Trophoblast cell (in vitro differentiated cells and primary cell): ENCODE results near the gene APOBEC3G.
"Not testable (repeated sequence)": the region's sequence is repeated elsewhere in the genome, so short reads cannot be mapped to it uniquely, and the experiment has no call there.

Experiments used
- DNase-seq, 2 donors: peaks; one replicate each; pipeline ENCODE4 v3.0.0-alpha.2; 2016
- H2AFZ ChIP-seq: 2 replicates; pipeline ENCODE4 v1.6.1; 2013; ENCODE audit warnings: low read length, moderate library complexity, mild to moderate bottlenecking; ENCODE audit not compliant: insufficient read depth, poor library complexity
- H2AK5ac ChIP-seq: 2 replicates; pipeline ENCODE4 v1.6.1; 2013; ENCODE audit warnings: mild to moderate bottlenecking, low read length
- H2BK120ac ChIP-seq: 2 replicates; pipeline ENCODE4 v1.6.1; 2013; ENCODE audit warnings: low read length, mild to moderate bottlenecking, moderate library complexity; ENCODE audit not compliant: insufficient read depth, poor library complexity
- H2BK12ac ChIP-seq: 2 replicates; pipeline ENCODE4 v1.6.1; 2013; ENCODE audit warnings: mild to moderate bottlenecking, low read length, moderate library complexity
- H2BK5ac ChIP-seq: 2 replicates; pipeline ENCODE4 v1.6.1; 2013; ENCODE audit warnings: low read length, low read depth, moderate library complexity, mild to moderate bottlenecking; ENCODE audit not compliant: poor library complexity
- H3K14ac ChIP-seq: 2 replicates; pipeline ENCODE4 v1.6.1; 2013; ENCODE audit warnings: mild to moderate bottlenecking, low read length
- H3K18ac ChIP-seq: 2 replicates; pipeline ENCODE4 v1.6.1; 2013; ENCODE audit warnings: mild to moderate bottlenecking, low read length
- H3K23ac ChIP-seq: 2 replicates; pipeline ENCODE4 v1.6.1; 2013; ENCODE audit warnings: low read length
- H3K27ac ChIP-seq: 2 replicates; pipeline ENCODE4 v1.5.1; 2013; ENCODE audit warnings: low read depth, mild to moderate bottlenecking, inconsistent platforms, low read length, moderate library complexity
- H3K27me3 ChIP-seq: 2 replicates; pipeline ENCODE4 v1.6.1; 2013; ENCODE audit warnings: inconsistent platforms, mild to moderate bottlenecking, low read length, moderate library complexity; ENCODE audit not compliant: insufficient read depth
- H3K36me3 ChIP-seq, 2 experiments: 1 replicate in 1 of 2; 2 replicates in 1 of 2; pipeline ENCODE4 v1.6.1; 2013; ENCODE audit warnings: low read length in 2 of 2, mild to moderate bottlenecking in 2 of 2, moderate library complexity in 1 of 2; ENCODE audit not compliant: insufficient read depth in 2 of 2, control insufficient read depth in 1 of 2
- H3K4ac ChIP-seq: 2 replicates; pipeline ENCODE4 v1.6.1; 2013; ENCODE audit warnings: low read depth, mild to moderate bottlenecking, low read length, moderate library complexity
- H3K4me1 ChIP-seq, 2 experiments: 1 replicate in 1 of 2; 2 replicates in 1 of 2; pipeline ENCODE4 v1.6.1; 2013; ENCODE audit warnings: low read length in 2 of 2, mild to moderate bottlenecking in 2 of 2, moderate library complexity in 1 of 2; ENCODE audit not compliant: insufficient read depth in 2 of 2, control insufficient read depth in 1 of 2
- H3K4me2 ChIP-seq: 2 replicates; pipeline ENCODE4 v1.6.1; 2013; ENCODE audit warnings: inconsistent platforms, mild to moderate bottlenecking, low read length, moderate library complexity
- H3K4me3 ChIP-seq: 2 replicates; pipeline ENCODE4 v1.5.1; 2013; ENCODE audit warnings: mild to moderate bottlenecking, low read depth, low read length, inconsistent platforms
- H3K79me1 ChIP-seq: one replicate; pipeline ENCODE4 v1.6.1; 2013; ENCODE audit warnings: low read length
- H3K79me2 ChIP-seq: 2 replicates; pipeline ENCODE4 v1.6.1; 2013; ENCODE audit warnings: low read length, mild to moderate bottlenecking; ENCODE audit not compliant: control insufficient read depth, insufficient read depth, poor library complexity
- H3K9ac ChIP-seq: 2 replicates; pipeline ENCODE4 v1.6.1; 2013; ENCODE audit warnings: mild to moderate bottlenecking, low read length
- H3K9me3 ChIP-seq: 2 replicates; pipeline ENCODE4 v1.6.1; 2013; ENCODE audit warnings: low read depth, mild to moderate bottlenecking, control low read depth, inconsistent platforms, low read length; ENCODE audit not compliant: insufficient read depth
- H4K12ac ChIP-seq: 2 replicates; pipeline ENCODE4 v1.6.1; 2013; ENCODE audit warnings: low read depth, mild to moderate bottlenecking, low read length, moderate library complexity
- H4K8ac ChIP-seq: 2 replicates; pipeline ENCODE4 v1.6.1; 2013; ENCODE audit warnings: low read depth, mild to moderate bottlenecking, low read length, moderate library complexity
- H4K91ac ChIP-seq: one replicate; pipeline ENCODE4 v1.6.1; 2013; ENCODE audit warnings: low read depth, mild to moderate bottlenecking, low read length, moderate library complexity
- WGBS: extraction: QIAGEN DNeasy Blood & Tissue Kit; methylation state at CpG from one replicate; pipeline ENCODE4 v1.1.7; 2013; ENCODE audit warnings: missing lambda C conversion rate; ENCODE audit not compliant: insufficient read length, insufficient coverage; ENCODE audit errors: extremely low coverage; 5-methylcytosine and 5-hydroxymethylcytosine counted together

The APOBEC3G gene

DNA sequence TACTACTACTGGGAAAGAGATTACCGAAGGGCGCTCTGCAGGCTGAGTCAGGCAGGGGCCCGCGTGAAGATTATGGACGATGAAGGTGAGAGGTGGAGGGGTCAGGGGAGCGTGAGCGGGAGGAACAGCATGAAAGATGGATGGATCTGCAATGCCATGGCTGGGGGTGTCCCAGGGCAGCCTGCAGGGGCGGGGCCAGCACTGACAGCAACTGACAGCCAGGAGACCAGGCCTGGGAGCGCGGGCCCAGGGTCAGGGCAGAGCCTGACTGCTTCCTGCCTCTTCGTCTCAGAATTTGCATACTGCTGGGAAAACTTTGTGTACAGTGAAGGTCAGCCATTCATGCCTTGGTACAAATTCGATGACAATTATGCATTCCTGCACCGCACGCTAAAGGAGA, 31.9 kb upstream of the APOBEC3G start:
- not testable (repeated sequence) for H2BK12ac ChIP-seq, H3K4ac ChIP-seq, H4K8ac ChIP-seq, H3K79me1 ChIP-seq, H3K79me2 ChIP-seq, H3K36me3 ChIP-seq, H3K4me2 ChIP-seq, H2BK5ac ChIP-seq, H3K9me3 ChIP-seq, H3K14ac ChIP-seq, H3K4me3 ChIP-seq, H4K12ac ChIP-seq, H3K4me1 ChIP-seq, H3K18ac ChIP-seq, H3K9ac ChIP-seq, H3K23ac ChIP-seq, H4K91ac ChIP-seq, H3K27me3 ChIP-seq, H2AFZ ChIP-seq, DNase-seq, H2BK120ac ChIP-seq, H3K27ac ChIP-seq, H2AK5ac ChIP-seq
- no CpG with 5 or more reads among the region's 14 CpGs for WGBS

DNA sequence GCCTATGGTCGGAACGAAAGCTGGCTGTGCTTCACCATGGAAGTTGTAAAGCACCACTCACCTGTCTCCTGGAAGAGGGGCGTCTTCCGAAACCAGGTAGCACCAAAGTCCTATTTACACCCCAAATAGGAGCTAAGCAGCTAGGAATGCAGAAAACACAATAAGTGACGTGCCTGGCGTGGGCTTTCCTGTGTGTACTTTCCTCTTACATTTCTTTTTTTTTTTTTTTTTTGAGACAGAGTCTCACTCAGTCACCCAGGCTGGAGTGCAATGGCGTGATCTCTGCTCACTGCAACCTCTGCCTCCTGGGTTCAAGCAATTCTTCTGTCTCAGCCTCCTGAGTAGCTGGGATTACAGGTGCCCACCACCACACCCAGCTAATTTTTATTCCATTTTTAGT, 27.6 kb upstream of the APOBEC3G start:
- no CpG with 5 or more reads among the region's 7 CpGs for WGBS
- H4K91ac ChIP-seq, H3K4me1 ChIP-seq, H3K4me2 ChIP-seq, H2AK5ac ChIP-seq, H4K8ac ChIP-seq, H2BK5ac ChIP-seq, H3K79me1 ChIP-seq, H3K9ac ChIP-seq, H3K36me3 ChIP-seq, H3K14ac ChIP-seq, DNase-seq, H2AFZ ChIP-seq, H3K4ac ChIP-seq, H3K79me2 ChIP-seq, H3K23ac ChIP-seq, H3K4me3 ChIP-seq, H2BK12ac ChIP-seq, H3K27me3 ChIP-seq, H4K12ac ChIP-seq, H3K18ac ChIP-seq, H2BK120ac ChIP-seq, H3K27ac ChIP-seq, H3K9me3 ChIP-seq: not testable (repeated sequence)

DNA sequence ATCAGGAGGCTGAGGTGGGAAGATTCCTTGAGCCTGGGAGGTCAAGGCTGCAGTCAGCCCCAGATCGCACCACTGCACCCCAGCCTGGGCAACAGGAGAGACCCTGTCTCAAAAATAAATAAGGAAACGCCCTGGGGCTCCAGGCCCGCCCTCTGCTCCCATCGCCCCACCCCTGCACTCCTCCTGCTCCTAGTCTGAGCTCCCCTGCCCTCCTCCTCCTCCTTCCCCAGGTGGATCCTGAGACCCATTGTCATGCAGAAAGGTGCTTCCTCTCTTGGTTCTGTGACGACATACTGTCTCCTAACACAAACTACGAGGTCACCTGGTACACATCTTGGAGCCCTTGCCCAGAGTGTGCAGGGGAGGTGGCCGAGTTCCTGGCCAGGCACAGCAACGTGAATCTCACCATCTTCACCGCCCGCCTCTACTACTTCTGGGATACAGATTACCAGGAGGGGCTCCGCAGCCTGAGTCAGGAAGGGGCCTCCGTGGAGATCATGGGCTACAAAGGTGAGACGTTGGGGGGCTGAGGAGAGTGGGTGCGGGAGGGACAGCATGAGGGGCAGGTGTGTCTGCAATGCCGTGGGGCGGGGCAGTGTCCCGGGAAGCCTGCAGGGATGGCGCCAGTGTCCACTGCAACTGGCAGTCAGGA, 25.1 kb upstream of the APOBEC3G start:
- not testable (repeated sequence) for H3K27ac ChIP-seq, H3K79me2 ChIP-seq, H3K18ac ChIP-seq, H2BK12ac ChIP-seq, H3K9me3 ChIP-seq, H2AK5ac ChIP-seq, H3K79me1 ChIP-seq, H3K4me2 ChIP-seq, H4K8ac ChIP-seq, H4K12ac ChIP-seq, H3K14ac ChIP-seq, H2AFZ ChIP-seq, H2BK5ac ChIP-seq, H3K36me3 ChIP-seq, H4K91ac ChIP-seq, H3K27me3 ChIP-seq, H2BK120ac ChIP-seq, DNase-seq, H3K23ac ChIP-seq, H3K4me3 ChIP-seq, H3K4me1 ChIP-seq, H3K4ac ChIP-seq, H3K9ac ChIP-seq
- no CpG with 5 or more reads among the region's 18 CpGs for WGBS

DNA sequence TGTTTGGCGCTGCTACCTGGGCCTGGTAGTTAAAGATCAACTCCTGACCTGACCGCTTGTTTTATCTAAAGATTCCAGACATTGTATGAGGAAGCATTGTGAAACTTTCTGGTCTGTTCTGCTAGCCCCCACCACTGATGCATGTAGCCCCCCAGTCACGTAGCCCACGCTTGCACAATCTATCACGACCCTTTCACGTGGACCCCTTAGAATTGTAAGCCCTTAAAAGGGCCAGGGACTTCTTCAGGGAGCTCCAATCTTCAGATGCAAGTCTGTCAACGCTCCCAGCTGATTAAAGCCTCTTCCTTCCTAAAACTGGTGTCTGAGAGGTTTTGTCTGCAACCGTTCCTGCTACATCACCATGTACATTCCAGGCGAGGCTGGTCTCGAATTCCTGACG, 21.4 kb upstream of the APOBEC3G start:
- DNase-seq = no peak
- Histone ChIP-seq H2BK12ac (no peak overlapping the region), H3K4me1 (no peaks in the 10 kb centered on the region), H4K8ac (no peak overlapping the region), H4K12ac (no peak overlapping the region), H3K14ac (no peak overlapping the region), H2AFZ (no peak overlapping the region), H2AK5ac (no peak overlapping the region), H2BK5ac (no peak overlapping the region), H3K9me3 (peaks cover 5% of the 10 kb centered on the region), H3K18ac (no peak overlapping the region), H3K27me3 (no peaks in the 10 kb centered on the region), H3K9ac (no peak overlapping the region), H3K79me2 (no peaks in the 10 kb centered on the region), H2BK120ac (no peak overlapping the region), H4K91ac (no peak overlapping the region), H3K36me3 (no peaks in the 10 kb centered on the region), H3K27ac (no peak overlapping the region), H3K4ac (no peak overlapping the region), H3K4me3 (peak overlapping the region; percentile 16), H3K4me2 (no peak overlapping the region), H3K79me1 (no peaks in the 10 kb centered on the region), H3K23ac (no peak overlapping the region)
- no CpG with 5 or more reads among the region's 11 CpGs for WGBS
